Activated gamma-delta T cell treated with anti-CD3 and anti-CD28 coated beads, Interleukin-2, amount 50 U/mL, for 16 hours (primary cell): ENCODE data around the gene HPN.
"Not testable (repeated sequence)": the region's sequence is repeated elsewhere in the genome, so short reads cannot be mapped to it uniquely, and the experiment has no call there.

Experiments
- DNase-seq: peaks from one replicate; pipeline ENCODE4 v3.0.0-alpha.2; 2020; ENCODE audit warnings: low read depth

HPN gene

GRCh38 chr19:35084509-35084762 is 42.9 kb downstream of the HPN start:
- no peak for DNase-seq

GRCh38 chr19:35085947-35086346 is 44.4 kb downstream of the HPN start:
- DNase-seq: no peak

GRCh38 chr19:35086455-35086854 is 44.9 kb downstream of the HPN start:
- DNase-seq: no peak

GRCh38 chr19:35087393-35087792 is 45.9 kb downstream of the HPN start:
- no peak for DNase-seq

GRCh38 chr19:35088131-35088913 is 46.8 kb downstream of the HPN start:
- DNase-seq: no peak

- DNase-seq: no peak
Observed at GRCh38 chr19:35089554-35089953, 48.0 kb downstream of the HPN start.

GRCh38 chr19:35090160-35090505 is 48.6 kb downstream of the HPN start:
- no peak for DNase-seq

GRCh38 chr19:35090506-35091214 is 49.1 kb downstream of the HPN start:
- peak; percentile 11 for DNase-seq

GRCh38 chr19:35093430-35093829 is 51.9 kb downstream of the HPN start:
- DNase-seq: no peak

- no peak for DNase-seq
Observed at GRCh38 chr19:35093941-35094647, 52.6 kb downstream of the HPN start.

- no peak for DNase-seq
Observed at GRCh38 chr19:35094656-35095055, 53.1 kb downstream of the HPN start.

GRCh38 chr19:35095667-35096368 is 54.3 kb downstream of the HPN start:
- DNase-seq: no peak

- no peak for DNase-seq
Observed at GRCh38 chr19:35098413-35099049, 57.0 kb downstream of the HPN start.

- DNase-seq: no peak
Observed at GRCh38 chr19:35099155-35099896, 57.8 kb downstream of the HPN start.

- no peak for DNase-seq
Observed at GRCh38 chr19:35099897-35100275, 58.4 kb downstream of the HPN start.

- DNase-seq: no peak
Observed at GRCh38 chr19:35100588-35101533, 59.3 kb downstream of the HPN start.

GRCh38 chr19:35101949-35102348 is 60.4 kb downstream of the HPN start:
- not testable (repeated sequence) for DNase-seq

- DNase-seq: not testable (repeated sequence)
Observed at GRCh38 chr19:35103614-35104013, 62.1 kb downstream of the HPN start.

GRCh38 chr19:35104361-35104760 is 62.8 kb downstream of the HPN start:
- no peak for DNase-seq

GRCh38 chr19:35105047-35105410 is 63.5 kb downstream of the HPN start:
- DNase-seq: no peak
